GM18508 (cell line): ENCODE results near the gene IP6K2.
"Not testable (repeated sequence)": the region's sequence is repeated elsewhere in the genome, so short reads cannot be mapped to it uniquely, and the experiment has no call there.

Experiments
- ATAC-seq: cut with Tn5 transposase; IDR thresholded peaks from one replicate; pipeline ENCODE4 v1.9.1; 2021; ENCODE audit warnings: moderate number of reproducible peaks; ENCODE audit not compliant: insufficient read depth, unreplicated experiment

Gene IP6K2

DNA sequence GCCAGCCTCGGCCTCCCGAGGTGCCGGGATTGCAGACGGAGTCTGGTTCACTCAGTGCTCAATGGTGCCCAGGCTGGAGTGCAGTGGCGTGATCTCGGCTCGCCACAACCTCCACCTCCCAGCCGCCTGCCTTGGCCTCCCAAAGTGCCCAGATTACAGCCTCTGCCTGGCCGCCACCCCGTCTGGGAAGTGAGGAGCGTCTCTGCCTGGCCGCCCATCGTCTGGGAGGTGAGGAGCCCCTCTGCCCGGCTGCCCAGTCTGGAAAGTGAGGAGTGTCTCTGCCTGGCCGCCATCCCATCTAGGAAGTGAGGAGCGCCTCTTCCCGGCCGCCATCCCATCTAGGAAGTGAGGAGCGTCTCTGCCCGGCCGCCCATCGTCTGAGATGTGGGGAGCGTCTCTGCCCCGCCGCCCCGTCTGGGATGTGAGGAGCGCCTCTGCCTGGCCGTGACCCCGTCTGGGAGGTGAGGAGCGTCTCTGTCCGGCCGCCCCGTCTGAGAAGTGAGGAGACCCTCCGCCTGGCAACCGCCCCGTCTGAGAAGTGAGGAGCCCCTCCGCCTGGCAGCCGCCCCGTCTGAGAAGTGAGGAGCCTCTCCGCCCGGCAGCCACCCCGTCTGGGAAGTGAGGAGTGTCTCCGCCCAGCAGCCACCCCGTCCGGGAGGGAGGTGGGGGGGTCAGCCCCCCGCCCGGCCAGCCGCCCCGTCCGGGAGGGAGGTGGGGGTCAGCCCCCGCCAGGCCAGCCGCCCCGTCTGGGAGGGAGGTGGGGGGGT is 16.9 kb upstream of the IP6K2 start:
- not testable (repeated sequence) for ATAC-seq

DNA sequence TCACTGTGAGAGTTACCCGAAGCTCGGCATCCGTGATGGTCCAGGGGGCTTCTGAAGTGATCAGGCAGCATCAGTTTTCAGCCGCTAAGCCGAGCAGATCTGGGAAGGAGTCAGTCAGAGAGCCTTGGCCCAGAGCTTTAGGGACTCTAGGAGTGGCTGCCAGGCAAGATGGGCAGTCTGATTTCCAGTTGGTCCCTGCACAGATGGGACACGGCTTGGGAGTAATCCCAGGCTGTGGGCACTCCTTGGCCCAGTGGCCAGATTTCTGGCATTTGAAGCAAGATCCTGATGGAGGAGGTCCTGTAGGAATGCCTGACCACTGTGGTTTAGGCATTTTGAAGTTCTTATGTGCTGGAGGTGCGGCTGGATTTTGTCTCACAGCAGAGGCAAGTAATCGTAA is 10.5 kb upstream of the IP6K2 start:
- no peak for ATAC-seq

DNA sequence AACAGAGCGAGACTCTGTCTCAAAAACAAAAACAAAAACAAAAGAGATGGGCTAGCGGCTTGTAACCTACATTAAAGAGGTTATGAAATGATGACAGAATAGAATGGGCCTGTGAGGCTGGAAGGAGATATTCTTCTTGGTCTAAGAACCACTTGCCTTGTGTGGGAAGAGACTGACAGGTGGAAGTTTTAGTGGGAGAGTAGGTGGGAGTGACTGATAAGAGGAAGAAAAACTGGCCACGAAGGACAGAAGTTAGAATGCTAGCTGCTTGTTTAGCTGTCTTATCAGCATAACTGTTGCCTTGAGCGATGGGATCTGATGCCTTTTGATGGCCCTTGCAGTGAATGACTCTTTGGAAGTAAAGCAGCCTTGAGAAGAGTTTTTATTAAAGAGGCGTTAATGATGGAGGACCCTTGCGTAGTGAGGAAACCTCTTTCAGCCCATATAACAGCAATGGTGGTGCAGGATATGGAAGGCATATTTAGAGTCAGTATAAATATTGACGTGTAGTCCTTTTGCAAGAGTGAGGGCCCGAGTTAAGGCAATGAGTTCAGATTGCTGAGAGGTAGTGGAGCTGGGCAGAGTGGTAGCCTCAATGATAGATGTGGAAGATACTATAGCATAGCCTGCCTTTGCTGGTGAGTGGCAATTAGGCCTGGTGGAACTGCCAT is 8.3 kb upstream of the IP6K2 start:
- ATAC-seq = not testable (repeated sequence)

DNA sequence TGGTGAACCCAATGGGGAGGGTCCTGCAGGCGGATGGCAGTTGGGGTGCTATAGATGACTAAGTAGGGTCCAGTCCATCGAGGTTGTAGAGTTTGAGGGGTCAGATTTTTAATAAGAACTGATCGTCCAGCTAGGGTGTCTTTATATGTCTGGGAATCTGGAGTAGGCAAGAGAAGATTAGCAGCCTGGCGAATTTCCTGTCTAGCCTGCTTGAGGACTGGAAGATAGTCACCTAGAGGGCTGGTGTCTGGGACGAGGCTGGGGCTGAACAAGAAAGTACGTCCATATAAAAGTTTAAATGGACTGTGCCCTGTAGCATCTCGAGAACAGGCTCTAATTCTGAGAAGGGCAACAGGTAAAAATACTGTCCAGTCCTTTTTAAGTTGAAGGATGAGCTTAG is 6.7 kb upstream of the IP6K2 start:
- ATAC-seq = no peak

DNA sequence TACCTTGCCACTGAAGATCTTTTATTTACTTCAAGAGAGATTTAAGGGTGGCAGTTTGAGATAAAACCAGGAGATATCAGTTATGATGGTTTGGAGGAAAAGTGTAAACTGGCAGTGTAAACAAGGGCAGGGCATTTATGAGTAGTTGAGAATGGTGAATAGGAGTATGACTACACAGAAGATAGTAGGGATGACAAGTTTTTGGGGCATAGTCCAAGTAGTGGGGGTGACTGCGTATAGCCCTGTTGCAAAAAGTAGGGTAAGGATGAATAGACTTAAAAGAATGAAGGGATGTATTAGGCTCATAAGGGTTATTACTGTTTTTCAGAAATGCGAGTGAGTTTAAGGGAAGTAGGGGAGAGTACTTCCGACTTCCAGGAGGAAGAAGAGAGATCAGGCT is 6.3 kb upstream of the IP6K2 start:
- ATAC-seq = not testable (repeated sequence)

DNA sequence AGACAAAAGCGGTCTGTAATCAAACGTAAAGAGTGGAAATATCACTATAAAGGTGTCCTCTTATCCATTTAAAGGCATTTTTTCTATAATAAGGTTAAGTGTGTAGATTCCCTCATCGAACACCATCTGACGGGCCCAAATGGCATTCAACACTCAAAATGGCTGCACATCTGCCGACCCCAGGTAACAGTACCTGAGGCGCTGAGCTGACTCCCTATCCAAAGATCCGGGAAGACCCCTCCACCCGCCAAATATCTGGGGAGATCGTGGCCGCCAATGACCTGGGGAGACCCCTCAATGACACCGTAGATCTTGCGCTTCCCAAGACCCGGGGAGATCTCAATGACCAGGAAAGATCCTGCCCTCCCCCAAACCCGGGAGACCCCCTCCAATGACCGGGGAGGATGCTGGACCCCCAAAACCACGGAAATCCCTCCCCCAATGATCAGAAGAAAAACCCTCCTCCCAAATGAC is 476 bp downstream of the IP6K2 start:
- no peak for ATAC-seq

DNA sequence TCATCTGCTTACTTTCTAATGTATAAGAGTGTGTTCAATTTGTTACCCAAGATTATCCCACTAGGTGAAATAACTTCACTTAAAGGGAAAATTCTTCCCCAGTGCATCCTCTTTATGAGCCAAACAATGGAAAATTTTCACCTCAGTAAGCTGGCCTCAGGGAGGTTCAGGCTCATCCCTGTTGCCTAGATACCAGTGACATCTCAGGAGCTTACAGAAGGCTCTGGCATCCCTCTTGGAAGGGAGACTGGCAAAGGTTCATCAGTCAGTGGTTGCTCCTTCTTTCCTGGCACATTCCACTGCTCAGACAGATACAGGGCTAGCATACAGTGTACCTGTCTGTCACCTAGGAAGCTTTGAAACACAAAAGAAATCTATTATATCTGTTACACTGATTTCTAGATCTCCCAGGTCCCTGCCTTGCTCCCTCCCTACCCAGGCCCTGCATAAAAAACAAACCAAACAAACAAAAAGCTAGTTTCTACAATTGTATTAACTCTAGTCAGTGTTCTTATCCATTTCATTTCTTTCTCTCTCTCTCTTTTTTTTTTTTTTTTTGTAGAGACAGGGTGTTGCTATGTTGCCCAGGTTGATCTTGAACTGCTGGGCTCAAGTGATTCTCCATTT is 1.7 kb downstream of the IP6K2 start:
- ATAC-seq = no peak

DNA sequence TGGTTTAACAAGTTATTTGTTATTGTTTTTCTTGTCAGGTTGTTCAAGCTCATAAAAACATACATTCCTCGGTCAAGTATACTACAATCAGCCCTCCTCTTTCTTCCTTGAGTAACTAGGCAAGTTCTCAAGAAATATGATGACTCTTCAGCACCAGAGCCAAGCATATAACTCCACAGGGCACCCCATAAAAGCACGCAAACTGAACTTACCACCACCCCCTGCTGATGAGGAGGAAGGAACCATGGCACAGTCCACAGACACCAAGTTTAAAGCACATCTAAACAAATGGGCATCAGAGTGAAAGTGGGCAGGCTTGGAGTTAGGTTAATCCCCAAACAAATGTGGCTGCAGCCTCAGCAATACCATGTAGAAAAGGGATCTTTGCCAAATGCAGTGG is 5.3 kb downstream of the IP6K2 start:
- no peak for ATAC-seq

DNA sequence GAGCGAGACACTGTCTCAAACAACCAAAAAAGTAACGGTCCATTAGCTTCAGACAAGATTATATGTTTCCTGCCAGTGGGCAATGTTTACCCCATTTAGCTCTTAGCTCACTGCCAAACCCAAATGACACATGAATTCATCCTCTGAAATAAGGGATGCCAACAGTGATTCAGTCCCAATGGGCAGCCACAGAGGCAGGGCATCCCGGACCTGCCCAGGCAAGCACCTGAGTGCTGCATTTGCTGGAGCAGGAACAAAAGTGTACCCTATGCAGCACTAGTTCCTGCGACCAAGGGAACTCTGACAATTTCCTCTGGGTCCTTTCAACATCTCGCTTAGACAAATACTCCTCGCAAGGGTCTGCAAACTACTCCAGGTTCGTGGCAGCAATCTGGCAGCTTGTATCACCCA is 8.0 kb downstream of the IP6K2 start:
- ATAC-seq = no peak

DNA sequence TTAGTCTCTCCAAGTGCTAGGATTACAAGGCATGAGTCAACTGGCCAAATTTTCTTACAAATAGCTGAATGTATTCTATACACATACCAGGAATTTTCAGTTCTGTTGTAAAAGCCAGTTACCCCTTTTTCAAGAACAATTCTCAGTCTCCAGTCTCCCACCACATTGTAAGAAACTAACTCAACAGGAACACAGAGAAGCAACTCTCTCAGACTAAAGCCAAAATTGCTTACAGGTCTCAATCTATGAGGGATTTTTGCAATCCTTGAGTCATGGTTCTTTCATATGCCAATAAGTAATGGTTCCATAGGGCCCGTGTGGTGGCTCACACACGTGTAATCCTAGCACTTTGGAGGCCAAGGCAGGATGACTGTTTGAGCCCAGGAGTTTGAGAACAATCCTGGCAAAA is 8.5 kb downstream of the IP6K2 start:
- ATAC-seq = no peak

DNA sequence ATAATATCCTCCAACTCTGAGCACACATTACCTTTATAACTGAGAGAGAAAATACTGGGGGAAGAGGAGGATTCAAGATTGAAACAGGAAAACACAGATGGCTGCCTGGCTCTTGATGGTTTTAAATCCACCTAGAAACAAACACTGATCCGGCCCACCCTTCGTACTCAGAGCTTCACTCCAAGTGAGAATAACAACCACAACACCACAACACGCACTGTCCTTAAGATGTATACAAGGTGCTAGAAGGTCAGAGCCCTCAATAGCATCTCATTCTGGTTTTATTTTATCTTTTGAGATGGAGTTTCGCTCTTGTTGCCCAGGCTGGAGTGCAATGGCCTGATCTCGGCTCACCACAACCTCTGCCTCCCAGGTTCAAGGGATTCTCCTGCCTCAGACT is 9.9 kb downstream of the IP6K2 start:
- ATAC-seq = no peak

DNA sequence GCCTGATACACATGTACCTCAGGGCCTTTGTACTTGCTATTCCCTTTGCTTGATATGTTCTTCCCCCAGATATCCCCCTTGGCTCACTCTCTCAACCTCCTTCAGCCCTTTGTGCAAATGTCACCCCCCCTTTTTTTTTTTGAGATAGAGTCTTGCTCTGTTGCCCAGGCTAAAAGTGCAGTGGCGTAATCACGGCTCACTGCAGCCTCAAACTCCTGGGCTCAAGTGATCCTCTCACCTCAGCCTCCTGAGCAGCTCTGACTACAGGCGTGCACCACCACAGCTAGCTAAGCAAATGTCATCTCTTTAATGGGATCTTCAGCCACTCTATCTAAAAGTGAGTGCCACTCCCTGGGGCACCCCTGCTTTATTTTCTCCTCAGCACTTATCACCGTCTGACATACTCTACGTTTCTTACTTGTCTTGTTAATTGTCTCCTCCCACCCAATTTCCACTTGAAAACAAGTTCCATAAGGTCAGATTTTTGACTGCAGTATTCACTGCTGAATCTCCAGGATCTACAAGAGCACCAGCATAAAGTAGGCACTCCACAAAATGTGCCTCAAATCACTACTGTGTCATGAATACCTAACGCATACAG is 14.6 kb downstream of the IP6K2 start:
- ATAC-seq = no peak

DNA sequence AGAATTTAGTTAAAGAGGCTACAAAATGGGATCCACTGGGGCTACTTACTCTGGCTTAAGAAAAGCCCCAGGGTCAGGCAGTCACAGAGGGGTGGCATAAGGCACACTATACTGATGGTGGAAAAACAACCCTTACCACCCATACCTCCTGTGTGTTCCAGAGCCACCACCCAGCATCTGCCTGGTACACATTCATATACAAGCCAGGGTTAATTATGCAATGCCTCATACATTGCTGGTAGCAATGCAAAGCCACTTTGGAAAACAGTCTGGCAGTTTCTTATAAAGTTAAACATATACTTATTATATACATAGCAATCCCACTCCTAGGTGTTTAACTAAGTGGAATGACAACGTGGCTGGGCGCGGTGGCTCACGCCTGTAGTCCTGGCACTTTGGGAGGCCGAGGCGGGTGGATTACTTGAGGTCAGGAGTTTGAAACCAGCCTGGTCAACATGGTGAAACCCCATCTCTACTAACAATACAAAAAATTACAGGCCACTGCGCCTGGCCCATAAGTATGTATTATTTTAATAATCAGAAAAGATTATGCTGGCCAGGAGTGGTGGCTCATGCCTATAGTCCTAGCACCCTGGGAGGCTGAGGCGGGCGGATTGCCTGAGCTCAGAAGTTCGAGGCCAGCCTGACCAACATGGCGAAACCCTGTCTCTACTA is 16.2 kb downstream of the IP6K2 start:
- ATAC-seq = no peak

DNA sequence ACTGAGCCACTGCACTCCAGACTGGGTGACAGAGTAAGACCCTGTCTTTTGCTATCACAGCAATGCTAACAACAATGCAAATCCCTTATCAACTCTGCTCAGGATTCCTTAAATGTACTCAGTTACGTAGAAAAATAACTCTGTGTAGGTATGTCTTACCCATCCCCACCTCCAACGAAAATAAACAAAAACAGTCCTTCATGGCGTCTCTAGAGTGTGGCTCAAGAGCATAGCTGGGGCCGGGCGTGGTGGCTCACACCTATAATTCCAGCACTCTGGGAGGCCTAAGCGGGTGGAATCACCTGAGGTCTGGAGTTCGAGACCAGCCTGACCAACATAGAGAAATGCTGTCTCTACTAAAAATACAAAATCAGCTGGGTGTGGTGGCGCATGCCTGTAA is 18.1 kb downstream of the IP6K2 start:
- no peak for ATAC-seq

DNA sequence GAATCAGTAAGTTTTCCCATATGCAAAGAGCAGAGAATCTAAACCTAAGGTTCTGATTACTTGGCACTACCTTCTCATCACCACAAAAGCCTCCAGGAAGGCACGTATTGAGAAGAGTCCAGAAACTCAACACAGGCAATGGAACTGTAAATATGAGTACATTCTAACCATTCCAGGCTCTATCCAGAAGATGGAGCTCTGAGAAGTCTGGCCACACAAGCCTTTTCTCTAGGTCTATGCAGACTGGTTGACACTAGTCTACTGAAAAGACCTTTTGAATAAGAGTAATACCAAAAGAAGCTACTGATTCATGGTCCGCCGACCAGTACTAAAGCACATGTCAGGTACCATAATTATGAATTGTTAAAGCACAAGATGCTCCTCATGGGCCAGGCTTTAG is 19.1 kb downstream of the IP6K2 start:
- ATAC-seq = no peak

DNA sequence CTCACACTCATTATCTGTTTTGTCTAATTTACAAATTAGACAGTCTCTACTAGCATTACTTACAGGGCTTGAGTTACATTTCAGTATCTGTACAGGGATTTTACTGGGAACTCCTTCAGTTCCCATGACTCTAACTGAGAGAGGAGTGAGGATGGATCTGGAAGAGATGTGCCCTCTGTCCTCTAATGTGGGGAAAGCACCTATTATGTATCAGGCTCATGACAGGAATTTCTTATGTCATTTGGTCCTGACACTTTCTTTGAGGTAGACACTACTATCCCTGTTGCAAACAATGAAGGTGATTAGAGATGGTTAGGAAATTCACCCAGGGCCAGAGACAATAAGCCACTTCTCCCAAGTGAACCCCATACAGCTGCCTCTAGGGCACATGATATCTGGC is 20.4 kb downstream of the IP6K2 start:
- no peak for ATAC-seq

DNA sequence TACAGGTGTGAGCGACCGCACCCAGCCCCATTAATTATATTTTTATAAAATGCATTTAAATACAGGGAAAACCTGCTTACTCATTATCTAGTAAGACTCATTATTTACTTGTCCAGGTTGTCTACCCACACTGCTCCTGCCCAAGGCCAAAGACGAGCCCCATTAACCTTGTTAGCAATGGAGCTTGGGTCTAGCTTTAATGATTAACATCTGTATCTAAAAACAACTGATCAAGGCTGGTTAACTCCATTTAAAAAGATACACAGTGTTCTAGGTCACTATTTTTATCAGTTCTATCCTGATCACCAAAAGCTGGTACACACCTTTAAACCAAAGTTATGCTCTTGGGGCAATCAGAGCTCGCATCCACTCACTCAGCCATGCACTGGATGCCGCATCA is 20.9 kb downstream of the IP6K2 start:
- ATAC-seq = no peak

DNA sequence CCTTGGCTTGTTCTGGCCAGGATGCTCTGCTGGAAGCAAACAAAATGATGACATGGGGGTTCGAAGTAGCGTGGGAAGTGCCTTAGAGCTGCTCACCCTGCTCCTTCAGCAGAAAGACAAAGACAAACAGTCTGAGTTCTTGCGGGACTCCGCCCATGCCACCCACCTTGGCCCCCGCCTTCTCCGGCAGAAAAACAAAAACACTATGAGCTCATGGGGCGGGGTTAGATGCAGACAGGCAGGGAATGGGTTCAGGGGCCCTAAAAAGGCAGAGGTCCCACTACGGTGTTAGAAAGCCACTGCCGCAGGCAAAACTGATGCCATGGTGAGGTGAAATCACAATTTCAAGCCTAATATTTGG is 21.6 kb downstream of the IP6K2 start:
- ATAC-seq = no peak

DNA sequence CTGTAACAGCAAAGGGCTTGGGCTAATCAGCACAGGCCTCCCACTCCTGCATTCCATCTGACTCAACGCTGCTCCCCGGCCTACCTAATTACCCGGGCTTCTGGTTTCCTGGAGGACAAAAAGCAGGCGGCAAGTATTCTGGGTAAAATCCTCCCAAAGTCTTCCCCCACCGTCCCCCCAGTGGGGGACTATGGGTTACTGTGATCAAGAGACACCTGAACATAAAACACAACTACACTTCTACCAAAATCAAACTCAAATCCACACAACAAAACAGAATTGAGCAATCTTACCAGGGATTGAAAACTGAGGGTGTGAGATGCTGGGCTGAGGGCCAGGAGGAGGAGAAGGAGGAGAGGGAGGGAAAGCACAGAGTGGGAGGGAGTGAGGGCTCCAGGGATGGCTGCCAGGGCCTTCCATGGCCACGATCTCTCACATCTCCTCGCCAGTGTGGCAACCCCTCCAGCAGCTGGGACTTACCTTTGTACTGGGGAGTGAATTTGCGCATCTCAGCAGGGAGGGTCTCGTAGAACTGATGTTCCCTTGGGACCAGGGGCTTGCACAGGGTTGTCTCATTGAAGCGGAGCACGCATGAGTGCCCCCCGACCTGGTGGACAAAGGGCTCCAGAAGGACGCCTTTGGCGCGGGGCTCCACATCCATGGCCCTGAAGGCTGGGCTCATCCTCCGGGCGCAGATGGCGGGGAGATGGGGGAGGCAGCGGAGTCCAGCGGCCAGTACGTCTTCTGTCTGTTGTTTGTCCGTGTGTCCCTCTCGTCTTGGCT is 22.2 kb downstream of the IP6K2 start:
- ATAC-seq = no peak

DNA sequence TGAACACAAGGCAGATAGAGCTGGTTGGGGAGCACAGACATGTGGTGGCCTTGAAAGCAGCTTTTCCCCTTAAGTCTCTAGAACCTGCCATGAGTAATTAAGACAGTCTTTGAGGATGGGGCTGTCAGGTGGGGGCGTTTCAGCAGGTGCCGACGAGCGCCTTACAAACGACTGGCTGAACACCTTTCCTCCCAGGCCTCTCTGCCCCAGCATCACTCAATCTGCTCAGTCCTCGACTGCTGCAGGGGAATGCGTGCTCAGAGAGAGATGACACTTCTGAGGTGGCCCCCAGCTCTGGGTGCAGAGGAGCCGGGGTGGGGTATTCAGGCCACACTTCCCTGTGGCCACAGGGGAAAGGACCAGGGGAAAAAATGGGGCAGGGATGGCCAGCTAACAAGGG is 23.2 kb downstream of the IP6K2 start:
- ATAC-seq = no peak
